H1 (cell line): ENCODE data around the gene CAMK2B. TPM values are rescaled to one million over a fixed set of nuclear protein-coding genes. Genes with fewer than 3 reads are reported as not detected.

ENCODE experiments used
- CTCF ChIA-PET: fragments of 300-600 bp; sonication (Branson Sonifier 250); formaldehyde crosslinking; loops from one replicate; lab custom pipeline; 2021; ENCODE audit not compliant: partially characterized antibody; lab: Charles Lee
- POLR2A ChIA-PET: fragments of 300-600 bp; sonication (Branson Sonifier 250); formaldehyde crosslinking; loops from one replicate; lab custom pipeline; 2021; ENCODE audit warnings: inconsistent platforms; ENCODE audit not compliant: partially characterized antibody; lab: Charles Lee
- DNase-seq, 2 experiments: peaks; one replicate each; pipeline versions ENCODE4 v3.0.0 to v3.0.0-alpha.2; 2010 to 2022; ENCODE audit warnings: low spot score in 2 of 2, low read depth in 1 of 2, mixed read lengths in 1 of 2
- FAIRE-seq: peaks from 2 replicates; lab custom pipeline; 2011; peaks lifted over from hg19 to GRCh38; lab: Jason Lieb, UNC
- H2AFZ ChIP-seq: 2 replicates; pipeline ENCODE4 v1.8.1; 2012; ENCODE audit warnings: low read length, inconsistent platforms
- H2AK5ac ChIP-seq: 2 replicates; pipeline ENCODE4 v1.6.1; 2013; ENCODE audit warnings: low read depth, low read length
- H2BK120ac ChIP-seq: replicated peaks from 2 replicates; pipeline ENCODE3; 2013; ENCODE audit warnings: low read depth, low read length, inconsistent platforms
- H2BK12ac ChIP-seq: 2 replicates; pipeline ENCODE4 v1.6.1; 2013; ENCODE audit warnings: low read depth, low read length
- H2BK15ac ChIP-seq: 2 replicates; pipeline ENCODE4 v1.6.1; 2013; ENCODE audit warnings: low read length
- H2BK20ac ChIP-seq: 2 replicates; pipeline ENCODE4 v1.6.1; 2013; ENCODE audit warnings: low read length
- H2BK5ac ChIP-seq: 2 replicates; pipeline ENCODE4 v1.6.1; 2013; ENCODE audit warnings: low read depth, low read length
- H3K14ac ChIP-seq: 2 replicates; pipeline ENCODE4 v1.6.1; 2013; ENCODE audit warnings: inconsistent platforms; ENCODE audit not compliant: insufficient read length
- H3K18ac ChIP-seq: 2 replicates; pipeline ENCODE4 v1.6.1; 2013; ENCODE audit warnings: low read length; ENCODE audit errors: extremely low read depth
- H3K23ac ChIP-seq: 2 replicates; pipeline ENCODE4 v1.6.1; 2013; ENCODE audit warnings: inconsistent platforms; ENCODE audit not compliant: insufficient read length
- H3K23me2 ChIP-seq: 2 replicates; pipeline ENCODE4 v1.6.1; 2013; ENCODE audit warnings: low read depth, low read length
- H3K27ac ChIP-seq: 2 replicates; pipeline ENCODE4 v1.6.1; 2011; ENCODE audit warnings: low read depth, low read length, inconsistent platforms
- H3K27me3 ChIP-seq, 4 experiments: replicated peaks in 1 of 4; 1 replicate in 1 of 4; 2 replicates in 3 of 4; pipeline versions ENCODE4 v1.6.1 to v1.8.1; 2011 to 2013; ENCODE audit warnings: low read length in 3 of 4, mild to moderate bottlenecking in 3 of 4, inconsistent platforms in 2 of 4, mixed read lengths in 2 of 4, moderate library complexity in 1 of 4; ENCODE audit not compliant: control insufficient read depth in 3 of 4, insufficient read depth in 3 of 4; ENCODE audit errors: extremely low read depth in 1 of 4
- H3K36me3 ChIP-seq, 4 experiments: 2 replicates each; pipeline versions ENCODE4 v1.6.1 to v1.8.1; 2011 to 2013; ENCODE audit warnings: mild to moderate bottlenecking in 4 of 4, low read length in 3 of 4, moderate library complexity in 2 of 4, control low read depth in 1 of 4, inconsistent platforms in 1 of 4; ENCODE audit not compliant: insufficient read depth in 4 of 4, control insufficient read depth in 2 of 4
- H3K4ac ChIP-seq: replicated peaks from 2 replicates; pipeline ENCODE3; 2013; ENCODE audit warnings: low read length, low read depth, mixed read lengths, inconsistent platforms; ENCODE audit not compliant: insufficient read length
- H3K4me1 ChIP-seq, 4 experiments: replicated peaks in 1 of 4; 1 replicate in 1 of 4; 2 replicates in 3 of 4; pipeline versions ENCODE4 v1.6.1 to v1.8.1; 2011 to 2013; ENCODE audit warnings: low read length in 3 of 4, inconsistent platforms in 2 of 4, mixed read lengths in 1 of 4; ENCODE audit not compliant: insufficient read depth in 4 of 4, control insufficient read depth in 3 of 4
- H3K4me2 ChIP-seq, 2 experiments: 2 replicates each; pipeline versions ENCODE4 v1.6.1 to v1.8.1; 2011 to 2013; ENCODE audit warnings: low read depth in 2 of 2, low read length in 2 of 2, control low read depth in 1 of 2, inconsistent platforms in 1 of 2, mild to moderate bottlenecking in 1 of 2; ENCODE audit not compliant: insufficient read depth in 1 of 2
- H3K4me3 ChIP-seq, 4 experiments: fragments of 200-600, 300-600 bp in 1 of 4; sonication (generic), shearing (Covaris generic), sonication (Bioruptor Twin) in 1 of 4; 2 replicates each; pipeline versions ENCODE4 v1.5.1 to v1.8.1; 2011 to 2016; ENCODE audit warnings: low read length in 4 of 4, low read depth in 3 of 4, control low read depth in 2 of 4, inconsistent platforms in 2 of 4, mild to moderate bottlenecking in 2 of 4, mixed read lengths in 1 of 4, moderate library complexity in 1 of 4; ENCODE audit not compliant: insufficient read depth in 2 of 4; ENCODE audit errors: extremely low read depth in 1 of 4
- H3K56ac ChIP-seq: replicated peaks from 2 replicates; pipeline ENCODE3; 2013; ENCODE audit warnings: low read depth, mild to moderate bottlenecking, mixed read lengths, low read length, inconsistent platforms; ENCODE audit not compliant: insufficient read length
- H3K79me1 ChIP-seq: 2 replicates; pipeline ENCODE4 v1.6.1; 2013; ENCODE audit warnings: low read depth, low read length, control low read depth
- H3K79me2 ChIP-seq, 2 experiments: 2 replicates each; pipeline versions ENCODE4 v1.6.1 to v1.8.1; 2012 to 2013; ENCODE audit warnings: low read length in 2 of 2, mild to moderate bottlenecking in 2 of 2, inconsistent platforms in 1 of 2; ENCODE audit not compliant: insufficient read depth in 2 of 2, control insufficient read depth in 1 of 2
- H3K9ac ChIP-seq, 4 experiments: replicated peaks in 1 of 4; 1 replicate in 1 of 4; 2 replicates in 3 of 4; pipeline versions ENCODE4 v1.6.1 to v1.8.1; 2011 to 2013; ENCODE audit warnings: low read depth in 3 of 4, low read length in 3 of 4, control low read depth in 2 of 4, mild to moderate bottlenecking in 2 of 4, moderate library complexity in 2 of 4, inconsistent platforms in 1 of 4; ENCODE audit errors: extremely low read depth in 1 of 4
- H3K9me3 ChIP-seq, 2 experiments: 2 replicates each; pipeline versions ENCODE4 v1.6.1 to v1.8.1; 2012 to 2013; ENCODE audit warnings: mild to moderate bottlenecking in 2 of 2, moderate library complexity in 2 of 2, control low read depth in 1 of 2, inconsistent platforms in 1 of 2, low read depth in 1 of 2, low read length in 1 of 2, mixed read lengths in 1 of 2; ENCODE audit not compliant: insufficient read depth in 2 of 2
- H4K20me1 ChIP-seq, 2 experiments: replicated peaks in 1 of 2; 2 replicates each; pipeline versions ENCODE3 to v1.8.1; 2011 to 2013; ENCODE audit warnings: inconsistent platforms in 2 of 2, low read length in 2 of 2, mild to moderate bottlenecking in 1 of 2; ENCODE audit not compliant: insufficient read depth in 2 of 2, control insufficient read depth in 1 of 2
- H4K5ac ChIP-seq: 2 replicates; pipeline ENCODE4 v1.6.1; 2013; ENCODE audit warnings: low read length, low read depth, mixed read lengths, inconsistent platforms; ENCODE audit not compliant: insufficient read length
- H4K8ac ChIP-seq: 2 replicates; pipeline ENCODE4 v1.8.0; 2013; ENCODE audit warnings: mild to moderate bottlenecking, moderate library complexity, low read length, inconsistent platforms; ENCODE audit not compliant: insufficient read depth; ENCODE audit errors: extremely low read depth
- H4K91ac ChIP-seq: replicated peaks from 2 replicates; pipeline ENCODE3; 2013; ENCODE audit warnings: low read length, mixed read lengths, inconsistent platforms; ENCODE audit not compliant: insufficient read length
- ATF3 ChIP-seq: IDR thresholded peaks from 2 replicates; pipeline ENCODE4 v1.6.1; 2011; ENCODE audit warnings: low read depth, mild to moderate bottlenecking, low read length; ENCODE audit not compliant: insufficient read depth
- CBX8 ChIP-seq: fragments of 300-800, 300-1000 bp; sonication (generic); IDR thresholded peaks from 2 replicates; pipeline ENCODE4 v1.7.1; 2016; ENCODE audit warnings: low read depth, low read length, borderline replicate concordance
- RAD21 ChIP-seq, 2 experiments: IDR thresholded peaks in 1 of 2; conservative IDR thresholded peaks in 1 of 2; 2 replicates each; pipeline ENCODE4 v1.6.1; 2011; ENCODE audit warnings: low read depth in 2 of 2, low read length in 2 of 2, improper control_type of control experiment in 1 of 2, inconsistent platforms in 1 of 2, mild to moderate bottlenecking in 1 of 2, moderate library complexity in 1 of 2
- TAF7 ChIP-seq: optimal IDR thresholded peaks from 2 replicates; pipeline ENCODE3; 2011; ENCODE audit warnings: low read depth, mild to moderate bottlenecking, inconsistent platforms, low read length, moderate library complexity, borderline replicate concordance
- WGBS, 2 experiments: shearing (Covaris generic) in 1 of 2; methylation state at CpG; one replicate each; pipeline versions ENCODE4 v1.1.6 to v1.1.7; 2013 to 2015; ENCODE audit warnings: low lambda C conversion rate in 2 of 2, mixed read lengths in 2 of 2, inconsistent platforms in 1 of 2, low coverage in 1 of 2, missing lambda C conversion rate in 1 of 2; ENCODE audit not compliant: insufficient replicate concordance in 2 of 2, insufficient coverage in 1 of 2, insufficient read length in 1 of 2; ENCODE audit errors: extremely low coverage in 1 of 2, missing lambda C conversion rate in 1 of 2; 5-methylcytosine and 5-hydroxymethylcytosine counted together
- polyA plus RNA-seq, 7 experiments: library from polyadenylated mRNA; depleted of rRNA in 3 of 7; stranded (reverse) in 5 of 7; unstranded in 2 of 7; fragments of >200 nt in 5 of 7; fragments of 200-250 nt in 2 of 7; gene quantifications; 1 replicate in 5 of 7; 2 replicates in 1 of 7; 4 replicates in 1 of 7; pipeline versions ENCODE4 v1.2.1 to v1.2.3, GENCODE V29; 2011 to 2013; ENCODE audit warnings: missing spikeins in 2 of 7, mixed read lengths in 2 of 7
- total RNA-seq: library from RNA; stranded (reverse); fragmentation: NEBNext Ultra II Directional; extraction: Animal tissue kit (Norgen Biotek cat#: 25700); gene quantifications from 2 replicates; pipeline ENCODE4 v1.2.1, GENCODE V29; 2021

The CAMK2B gene
- total and polyA plus RNA-seq, 2 of the 8 experiments (the other 6 are each of a cell fraction or from before 2014, with no cell fraction given), result 0.05 to 0.15 TPM

- CTCF ChIA-PET, result interaction anchor here (0.6 to 4.8 kb wide), 9 partner anchors 9 to 335 kb away, joined by 3 to 35 read pairs (median 3); no protein-coding TSS in a partner anchor
- no peak overlapping the region for H4K5ac ChIP-seq
- no peak overlapping the region for H3K9ac ChIP-seq
- H2BK120ac ChIP-seq, result no peak overlapping the region
- H3K79me1 ChIP-seq, result no peaks in the 10 kb centered on the region
- no peak overlapping the region for H4K8ac ChIP-seq
- H3K23me2 ChIP-seq, result no peaks in the 10 kb centered on the region; the same call in 1 of the 2 replicates
- H3K9me3 ChIP-seq, result no peaks in the 10 kb centered on the region; a peak in 1 of 4 replicates
- no peak overlapping the region for H3K4me3 ChIP-seq
- POLR2A ChIA-PET, result interaction anchor here (0.8 to 1.4 kb wide), 2 partner anchors 9 to 49 kb away, joined by 3 to 6 read pairs; no protein-coding TSS in a partner anchor
- no peaks in the 10 kb centered on the region for H3K27me3 ChIP-seq
- no peak overlapping the region for H3K18ac ChIP-seq
- no peak overlapping the region for H2BK12ac ChIP-seq
- DNase-seq (no peak), FAIRE-seq (no peak)
- H3K14ac ChIP-seq, result no peak overlapping the region
- H2BK20ac ChIP-seq, result no peak overlapping the region
- H4K91ac ChIP-seq, result no peak overlapping the region
- H3K4me2 ChIP-seq, result no peak overlapping the region
- no peak overlapping the region for H3K27ac ChIP-seq
- no peak overlapping the region for H2BK15ac ChIP-seq
- no peak overlapping the region for H3K4ac ChIP-seq
- no peak for TF ChIP-seq CBX8
- no peak for TF ChIP-seq RAD21 (IDR thresholded peaks at IDR 0.05 in 1 of 2, conservative IDR thresholded peaks at IDR 0.05 in 1 of 2; ENCODE audit: low read depth in 2 of 2, low read length in 2 of 2)
- peak; percentile 67 for TF ChIP-seq TAF7
- no peak for TF ChIP-seq ATF3
- TF ChIP-seq, all 59 proteins: peak for 1
- WGBS, 2 experiments, result 80% methylated on average over 3 of the region's 5 CpGs; no CpG with 5 or more reads in 1 of the 2 experiments
- H3K56ac ChIP-seq, result no peak overlapping the region
- no peaks in the 10 kb centered on the region for H3K79me2 ChIP-seq
- no peak overlapping the region for H2AK5ac ChIP-seq
- H3K36me3 ChIP-seq, result no peaks in the 10 kb centered on the region
- H2BK5ac ChIP-seq, result no peak overlapping the region
- no peak overlapping the region for H3K23ac ChIP-seq
- peaks cover 0 to 25% (median 4%) of the 10 kb centered on the region in 4 experiments; a peak in 6 of 7 replicates for H3K4me1 ChIP-seq
- H2AFZ ChIP-seq, result no peak overlapping the region
- no peaks in the 10 kb centered on the region for H4K20me1 ChIP-seq
These were observed 101.9 kb downstream of the CAMK2B start for GRCh38 chr7:44223362-44224079.
